Epithelial cell of prostate (primary cell): ENCODE measurements around the gene RBM14.
"Not testable (repeated sequence)": the region's sequence is repeated elsewhere in the genome, so short reads cannot be mapped to it uniquely, and the experiment has no call there.

Source experiments
- DNase-seq: peaks from one replicate; pipeline ENCODE4 v3.0.0-alpha.2; 2011; ENCODE audit warnings: low read depth, low spot score
- H3K27ac ChIP-seq: fragments of 450-650 bp; 2 replicates; pipeline ENCODE4 v1.5.1; 2017; ENCODE audit warnings: mild to moderate bottlenecking

Gene RBM14

DNA sequence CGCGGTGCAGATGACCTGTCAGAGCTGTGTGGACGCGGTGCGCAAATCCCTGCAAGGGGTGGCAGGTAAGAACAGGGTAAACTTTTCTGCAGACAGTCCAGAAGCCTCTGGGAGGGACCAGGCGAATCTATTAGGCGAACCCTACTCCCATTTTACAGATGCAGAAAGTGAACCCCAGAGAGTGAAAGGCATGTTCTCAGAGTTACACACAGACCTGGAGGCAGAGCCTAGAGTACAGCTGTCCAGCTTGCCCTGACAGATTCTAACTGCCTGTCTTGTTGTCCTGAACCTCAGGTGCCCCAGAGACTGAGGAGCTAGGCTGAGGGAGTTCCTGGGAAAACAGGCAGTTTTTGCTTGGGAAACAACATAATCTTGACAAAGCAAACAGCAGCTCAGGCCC is 22.8 kb upstream of the RBM14 start:
- H3K27ac ChIP-seq, result no peak overlapping the region
- DNase-seq, result no peak

DNA sequence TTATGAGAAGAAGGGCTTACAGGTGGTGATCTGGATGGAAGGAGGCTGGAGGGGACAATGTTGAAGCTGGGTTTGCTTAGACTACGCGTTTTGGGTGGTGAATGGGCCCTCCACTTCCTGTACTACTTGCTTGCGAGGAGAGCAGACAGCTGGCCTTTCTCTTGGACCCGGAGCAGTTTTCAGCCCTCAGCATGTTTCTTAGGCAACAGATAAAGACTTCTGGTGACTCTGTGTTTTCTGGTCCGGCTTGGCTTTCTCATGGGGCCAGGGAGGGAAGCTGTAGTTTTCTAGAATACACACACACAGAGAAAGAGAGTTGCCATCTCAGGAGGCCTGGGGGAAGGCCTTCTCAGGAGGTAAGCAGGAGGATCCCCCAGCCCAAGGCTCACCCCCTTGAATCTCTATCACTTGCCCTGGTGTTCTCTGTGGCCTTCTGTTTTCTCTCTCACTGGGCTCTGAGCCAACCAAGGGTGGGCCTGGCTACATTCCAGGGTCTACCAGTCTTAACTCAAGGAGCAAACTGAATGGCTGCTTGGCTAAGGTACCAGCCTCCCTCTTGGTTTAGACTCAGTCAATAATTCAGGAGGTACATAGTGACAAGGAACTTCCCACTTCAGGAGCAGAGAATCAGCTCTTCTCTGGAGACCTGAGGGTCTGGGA is 21.1 kb upstream of the RBM14 start:
- H3K27ac ChIP-seq, result no peak overlapping the region

DNA sequence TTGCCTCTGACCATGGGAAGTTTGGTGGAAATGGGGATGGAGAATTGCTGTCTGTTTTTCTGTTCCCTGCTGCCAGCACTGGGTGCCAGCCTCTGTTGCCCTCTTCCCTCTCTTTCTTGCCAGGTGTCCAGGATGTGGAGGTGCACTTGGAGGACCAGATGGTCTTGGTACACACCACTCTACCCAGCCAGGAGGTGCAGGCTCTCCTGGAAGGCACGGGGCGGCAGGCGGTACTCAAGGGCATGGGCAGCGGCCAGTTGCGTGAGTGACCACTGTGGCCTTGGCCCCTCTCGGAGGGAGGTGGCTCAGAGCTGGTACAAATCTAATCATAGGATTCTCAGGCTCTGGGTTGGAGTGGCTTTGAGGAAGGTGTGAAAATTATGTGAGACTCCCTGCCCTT is 17.4 kb upstream of the RBM14 start:
- H3K27ac ChIP-seq, result no peak overlapping the region
- DNase-seq, result no peak

More for the DNA sequence above, 21.1 kb upstream of the RBM14 start:
- no peak for DNase-seq

DNA sequence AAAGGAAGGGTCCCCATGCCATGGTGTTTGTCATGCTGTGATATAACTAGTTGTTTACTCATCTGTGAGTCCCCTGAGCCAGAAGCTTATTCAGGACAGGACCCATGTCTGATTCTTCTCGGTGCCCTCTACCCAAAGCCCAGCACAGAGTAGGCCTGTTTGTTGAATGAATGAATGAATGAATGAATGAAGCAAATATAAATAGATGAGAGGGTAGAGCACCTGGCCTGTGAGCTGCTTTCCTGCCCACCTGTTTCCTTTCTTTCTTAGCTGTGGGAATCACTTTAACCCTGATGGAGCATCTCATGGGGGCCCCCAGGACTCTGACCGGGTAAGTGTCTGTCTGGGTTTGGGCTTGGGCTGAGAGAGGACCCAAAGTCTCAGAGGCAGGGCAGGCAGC is 16.2 kb upstream of the RBM14 start:
- no peak overlapping the region for H3K27ac ChIP-seq

DNA sequence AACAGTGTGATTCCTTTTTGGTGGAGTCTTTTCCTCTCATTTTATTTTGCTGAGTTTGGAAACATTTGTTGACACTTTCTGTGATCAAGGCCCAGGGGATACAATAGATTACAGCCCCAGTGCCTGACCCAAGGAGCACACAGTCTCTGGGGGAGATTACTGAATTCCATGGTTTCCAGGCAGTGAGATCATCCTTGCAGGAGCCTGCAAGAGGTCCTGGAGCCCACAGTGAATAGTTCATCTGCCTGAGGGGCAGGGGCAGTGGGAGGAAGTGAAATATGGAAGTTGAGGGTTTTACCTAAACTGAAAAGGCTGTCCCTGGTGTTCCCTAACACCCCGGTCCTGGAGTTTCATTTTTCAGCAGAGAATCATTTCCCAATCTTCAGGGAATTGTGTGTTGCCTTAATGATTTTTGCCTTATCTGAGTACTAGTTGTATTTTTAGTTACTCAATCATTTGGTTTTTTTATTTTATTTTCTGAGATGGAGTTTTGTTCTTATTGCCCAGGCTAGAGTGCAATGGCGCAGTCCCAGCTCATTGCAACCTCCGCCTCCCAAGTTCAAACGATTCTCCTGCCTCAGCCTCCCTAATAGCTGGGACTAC is 15.7 kb upstream of the RBM14 start:
- H3K27ac ChIP-seq, result no peak overlapping the region
- DNase-seq, result no peak

More for the DNA sequence above, 16.2 kb upstream of the RBM14 start:
- DNase-seq, result no peak

DNA sequence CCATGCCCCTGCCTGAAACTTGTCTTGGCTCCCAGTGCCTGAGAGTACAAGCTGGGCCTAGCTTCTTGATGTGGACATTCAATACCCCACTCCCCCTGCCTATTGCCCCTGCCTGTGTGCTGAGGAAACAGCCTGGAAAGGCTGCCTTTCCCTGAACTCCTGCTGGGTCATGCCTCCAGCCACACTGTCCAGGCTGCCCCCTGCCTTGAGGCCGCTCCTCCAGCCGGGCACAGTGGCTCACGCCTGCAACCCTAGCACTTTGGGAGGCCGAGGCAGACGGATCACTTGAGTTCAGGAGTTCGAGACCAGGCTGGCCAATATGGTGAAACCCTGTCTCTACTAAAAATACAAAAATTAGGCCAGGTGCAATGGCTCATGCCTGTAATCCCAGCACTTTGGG is 13.4 kb upstream of the RBM14 start:
- no peak for DNase-seq
- no peak overlapping the region for H3K27ac ChIP-seq

DNA sequence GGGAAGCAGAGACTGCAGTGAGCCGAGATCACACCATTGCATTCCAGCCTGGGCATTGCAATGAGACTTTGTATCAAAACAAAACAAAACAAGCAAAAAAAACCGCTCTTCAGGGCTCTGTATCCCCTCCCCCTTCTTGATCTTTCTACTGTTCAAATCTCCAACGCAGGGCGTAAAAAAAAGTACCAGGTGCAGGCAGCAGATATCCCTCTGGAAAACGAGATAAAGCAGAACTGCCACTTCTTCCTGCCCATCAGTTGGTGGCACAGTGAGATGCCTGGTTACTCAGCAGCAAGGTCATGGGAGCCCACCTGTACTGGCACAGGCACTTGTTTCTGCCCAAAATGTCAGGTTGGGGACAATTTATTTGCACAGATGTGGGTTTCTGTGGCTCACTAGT is 12.3 kb upstream of the RBM14 start:
- no peak for DNase-seq
- no peak overlapping the region for H3K27ac ChIP-seq

DNA sequence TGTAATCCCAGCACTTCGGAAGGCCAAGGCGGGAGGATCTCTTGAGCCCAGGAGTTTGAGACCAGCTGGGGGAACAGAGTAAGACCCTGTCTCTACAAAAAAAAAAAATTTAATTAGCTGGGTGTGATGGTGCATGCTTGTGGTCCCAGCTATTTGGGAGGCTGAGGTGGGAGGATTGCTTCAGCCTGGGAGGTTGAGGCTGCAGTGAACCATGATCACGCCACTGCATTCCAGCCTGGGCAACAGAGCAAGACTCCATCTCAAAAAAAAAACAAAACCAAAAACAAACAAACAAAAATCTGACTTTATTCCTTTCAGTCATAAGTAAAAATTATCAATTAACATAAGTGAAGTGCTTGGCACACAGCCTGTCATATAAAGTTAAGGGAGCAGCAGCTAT is 9.8 kb upstream of the RBM14 start:
- peak overlapping the region; percentile 84 for H3K27ac ChIP-seq
- DNase-seq, result not testable (repeated sequence)

DNA sequence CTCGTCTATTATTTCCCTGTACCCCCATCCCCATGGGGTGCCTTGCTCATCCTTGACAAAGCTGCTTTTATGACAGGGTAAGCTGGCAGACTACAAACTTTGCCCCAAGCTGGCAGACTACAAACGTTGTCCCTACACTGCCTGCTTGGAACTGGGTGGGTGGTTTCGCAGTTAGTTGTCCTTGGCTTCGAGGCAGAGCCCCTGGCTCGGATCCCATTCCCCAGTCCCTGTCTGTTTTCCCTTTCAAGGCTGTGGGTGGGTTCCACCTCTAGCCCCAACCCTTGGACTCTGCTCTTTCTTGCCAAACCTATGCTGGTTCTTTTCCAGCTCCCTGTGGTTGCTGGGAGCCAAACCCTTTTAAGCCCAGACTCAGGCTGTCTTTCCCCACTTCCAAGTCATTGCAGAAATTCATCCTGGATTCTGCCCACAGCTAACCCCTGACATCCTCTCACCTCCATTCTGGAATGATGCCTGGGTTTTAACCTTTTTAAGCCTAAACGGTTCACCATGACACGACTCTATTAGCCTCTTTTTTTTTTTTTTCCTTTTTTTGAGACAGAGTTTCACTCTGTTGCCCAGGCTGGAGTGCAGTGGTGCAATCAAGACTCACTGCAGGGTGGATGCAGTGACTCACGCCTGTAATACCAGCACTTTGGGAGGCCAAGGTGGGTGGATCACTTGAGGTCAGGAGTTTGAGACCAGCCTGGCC is 9.2 kb upstream of the RBM14 start:
- DNase-seq, result no peak
- H3K27ac ChIP-seq, result peak overlapping the region; percentile 84

DNA sequence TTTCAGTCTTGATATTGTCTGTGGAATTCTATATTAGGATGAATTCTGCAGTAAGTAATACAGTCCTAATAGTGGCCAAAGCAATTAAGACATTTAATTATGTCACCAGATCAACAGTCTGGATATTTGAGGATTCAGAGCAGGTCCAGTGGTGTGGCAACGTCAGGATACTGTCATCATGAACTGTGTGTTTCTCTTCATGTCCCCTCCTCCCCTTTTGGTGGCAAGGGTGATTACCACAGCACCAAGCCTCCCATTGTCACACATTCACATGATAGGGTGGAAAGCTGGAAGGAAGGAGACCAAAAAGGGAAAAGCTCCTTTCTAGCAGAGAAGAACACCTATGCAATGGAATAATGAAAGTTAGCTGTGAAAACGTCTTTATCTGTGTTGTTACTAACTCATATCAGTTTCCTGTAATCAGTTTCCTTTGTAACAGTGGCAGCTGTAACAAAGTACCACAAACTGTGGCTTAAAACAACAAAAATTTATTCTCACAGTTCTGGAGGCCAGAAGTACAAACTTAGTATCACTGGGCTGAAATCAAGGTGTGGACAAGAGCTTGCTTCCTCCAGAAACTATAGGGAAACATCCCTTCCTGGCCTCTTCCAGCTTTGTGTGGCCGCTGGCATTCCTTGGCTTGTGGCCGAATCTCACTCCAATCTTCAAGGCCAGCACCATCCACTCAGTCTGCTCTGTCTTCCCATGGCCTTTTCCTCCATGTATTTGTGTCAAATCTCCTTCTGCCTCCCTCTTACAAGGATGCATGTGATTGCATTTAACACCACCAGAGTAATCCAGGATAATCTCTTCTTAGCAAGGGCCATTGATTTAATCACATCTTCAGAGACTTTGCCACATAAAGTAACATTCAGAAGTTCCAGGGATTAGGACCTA is 6.5 kb upstream of the RBM14 start:
- no peak for DNase-seq
- no peak overlapping the region for H3K27ac ChIP-seq

DNA sequence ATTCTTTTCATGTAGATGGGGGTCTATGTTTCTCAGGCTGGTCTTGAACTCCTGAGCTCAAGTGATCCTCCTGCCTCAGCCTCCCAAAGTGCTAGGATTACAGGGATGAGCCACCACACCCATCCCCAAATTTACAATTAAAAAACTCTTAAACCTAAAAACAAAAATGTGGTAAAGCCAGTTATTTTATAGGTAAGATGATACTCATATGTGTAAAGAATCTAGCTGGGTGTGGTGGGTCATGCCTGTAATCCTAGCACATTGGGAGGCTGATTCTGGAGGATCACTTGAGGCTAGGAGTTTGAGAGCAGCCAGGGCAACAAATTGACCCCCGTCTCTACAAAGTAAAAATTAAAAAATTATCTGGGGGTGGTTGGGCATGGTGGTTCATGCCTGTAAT is 4.0 kb upstream of the RBM14 start:
- no peak overlapping the region for H3K27ac ChIP-seq
- no peak for DNase-seq

DNA sequence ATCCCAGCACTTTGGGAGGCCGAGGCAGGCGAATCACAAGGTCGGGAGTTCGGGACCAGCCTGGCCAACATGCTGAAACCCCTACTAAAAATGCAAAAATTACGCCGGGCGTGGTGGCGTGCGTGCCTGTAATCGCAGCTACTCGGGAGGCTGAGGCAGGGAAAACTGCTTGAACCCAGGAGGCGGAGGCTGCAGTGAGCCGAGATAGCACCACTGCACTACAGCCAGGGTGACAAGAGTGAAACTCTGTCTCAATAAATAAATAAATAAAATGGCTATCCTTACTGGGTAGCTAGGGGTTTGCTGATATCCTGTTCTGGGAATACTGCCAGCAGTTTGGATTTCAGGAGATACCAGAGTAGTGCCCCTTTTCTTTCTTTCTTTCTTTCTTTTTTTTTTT is 2.4 kb upstream of the RBM14 start:
- no peak for DNase-seq

DNA sequence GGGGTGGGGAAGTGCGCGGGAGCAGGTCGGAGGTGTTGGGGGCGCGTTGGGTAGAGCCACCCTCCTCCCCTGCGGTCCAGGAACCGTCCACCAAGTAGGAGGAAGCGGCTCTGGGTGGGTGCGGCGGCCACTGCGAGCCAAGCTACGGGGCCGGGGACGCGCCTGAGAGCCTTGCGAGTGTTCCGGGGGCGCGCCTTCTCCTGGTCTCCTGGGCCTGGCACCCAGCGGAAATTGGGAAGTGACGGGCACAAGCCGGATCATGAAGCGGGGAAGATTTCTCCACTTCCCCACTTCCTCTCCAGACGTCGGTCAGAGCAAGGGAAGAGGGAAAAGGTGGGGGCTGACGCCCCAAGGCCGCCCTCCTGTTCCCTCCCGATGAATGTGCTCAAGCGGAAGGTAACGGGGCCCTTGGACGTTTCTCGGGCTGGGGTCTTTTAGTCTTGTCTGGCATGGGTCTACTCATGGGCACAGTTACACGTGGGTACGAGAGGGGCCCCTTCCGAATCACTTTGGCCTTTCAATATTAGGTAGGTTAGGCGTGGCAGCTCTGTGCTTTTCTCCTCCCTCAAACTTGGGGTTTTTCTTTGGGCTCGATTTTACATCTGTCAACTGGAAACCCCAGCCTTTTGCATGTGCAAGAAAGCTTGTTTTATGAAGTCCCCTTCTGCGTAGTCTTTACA is 865 bp downstream of the RBM14 start:
- peak overlapping the region; percentile 80 for H3K27ac ChIP-seq
- DNase-seq, result no peak

More for the DNA sequence above, 2.4 kb upstream of the RBM14 start:
- no peak overlapping the region for H3K27ac ChIP-seq

DNA sequence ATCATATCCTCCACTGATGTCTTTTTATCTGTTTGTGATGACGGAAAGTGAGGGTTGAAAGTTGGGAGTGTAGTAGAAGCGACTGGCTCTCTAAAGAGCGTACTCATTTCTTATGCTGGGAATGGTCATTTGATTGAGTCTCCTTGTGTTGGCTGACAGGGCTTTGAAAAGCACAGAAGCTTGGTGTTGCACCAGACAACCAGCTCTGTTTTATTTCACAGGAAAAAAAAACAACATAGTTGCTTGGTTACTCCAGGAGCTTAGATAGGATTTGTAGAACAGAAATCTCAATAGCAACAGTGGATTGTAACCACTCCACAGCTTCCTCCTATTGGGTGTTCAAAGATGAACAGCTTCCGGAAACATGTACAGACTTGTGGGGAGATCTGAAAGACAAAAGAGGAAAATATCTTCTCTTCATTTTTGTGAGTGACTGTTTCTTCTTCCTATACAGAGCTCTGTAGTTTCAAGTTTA is 2.7 kb downstream of the RBM14 start:
- H3K27ac ChIP-seq, result peak overlapping the region; percentile 80
- peak; percentile 70 for DNase-seq

DNA sequence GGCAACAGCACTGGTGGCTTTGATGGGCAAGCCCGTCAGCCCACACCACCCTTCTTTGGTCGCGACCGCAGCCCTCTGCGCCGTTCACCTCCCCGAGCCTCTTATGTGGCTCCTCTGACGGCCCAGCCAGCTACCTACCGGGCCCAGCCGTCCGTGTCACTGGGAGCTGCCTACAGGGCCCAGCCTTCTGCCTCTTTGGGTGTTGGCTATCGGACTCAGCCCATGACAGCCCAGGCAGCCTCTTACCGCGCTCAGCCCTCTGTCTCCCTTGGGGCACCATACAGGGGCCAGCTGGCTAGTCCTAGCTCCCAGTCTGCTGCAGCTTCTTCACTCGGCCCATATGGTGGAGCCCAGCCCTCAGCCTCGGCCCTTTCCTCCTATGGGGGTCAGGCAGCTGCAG is 8.0 kb downstream of the RBM14 start:
- H3K27ac ChIP-seq, result no peak overlapping the region
- no peak for DNase-seq

DNA sequence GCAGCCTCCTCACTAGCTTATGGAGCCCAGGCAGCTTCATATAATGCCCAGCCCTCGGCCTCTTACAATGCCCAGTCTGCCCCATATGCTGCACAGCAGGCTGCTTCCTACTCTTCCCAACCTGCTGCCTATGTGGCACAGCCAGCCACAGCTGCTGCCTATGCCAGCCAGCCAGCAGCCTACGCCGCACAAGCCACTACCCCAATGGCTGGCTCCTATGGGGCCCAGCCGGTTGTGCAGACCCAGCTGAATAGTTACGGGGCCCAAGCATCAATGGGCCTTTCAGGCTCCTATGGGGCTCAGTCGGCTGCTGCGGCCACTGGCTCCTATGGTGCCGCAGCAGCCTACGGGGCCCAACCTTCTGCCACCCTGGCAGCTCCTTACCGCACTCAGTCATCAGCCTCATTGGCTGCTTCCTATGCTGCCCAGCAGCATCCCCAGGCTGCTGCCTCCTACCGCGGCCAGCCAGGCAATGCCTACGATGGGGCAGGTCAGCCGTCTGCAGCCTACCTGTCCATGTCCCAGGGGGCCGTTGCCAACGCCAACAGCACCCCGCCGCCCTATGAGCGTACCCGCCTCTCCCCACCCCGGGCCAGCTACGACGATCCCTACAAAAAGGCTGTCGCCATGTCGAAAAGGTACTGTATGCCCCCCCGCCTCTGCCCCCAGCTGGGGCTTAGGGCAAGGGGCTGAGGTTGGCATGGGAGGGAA is 8.8 kb downstream of the RBM14 start:
- H3K27ac ChIP-seq, result no peak overlapping the region
- no peak for DNase-seq

DNA sequence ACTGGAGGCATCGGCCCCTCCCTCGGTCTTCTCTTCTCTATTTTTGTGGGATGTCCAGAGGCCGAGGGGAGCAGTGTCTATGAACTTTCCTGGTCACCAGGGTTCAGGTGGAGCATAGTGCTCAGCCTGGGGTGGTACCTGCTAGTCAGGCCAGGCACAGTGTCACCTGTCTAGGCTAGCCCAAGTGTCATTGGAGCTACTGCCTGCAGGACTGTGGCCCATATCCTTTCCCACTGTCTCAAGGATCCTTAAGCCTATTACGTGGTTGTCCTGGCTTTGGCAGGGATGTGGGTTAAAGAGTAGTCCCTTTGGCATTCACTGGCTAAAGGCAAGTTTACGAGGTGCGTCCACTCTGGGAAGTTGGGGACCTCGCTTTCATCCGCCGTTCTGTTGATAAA is 9.3 kb downstream of the RBM14 start:
- no peak overlapping the region for H3K27ac ChIP-seq
- DNase-seq, result no peak

DNA sequence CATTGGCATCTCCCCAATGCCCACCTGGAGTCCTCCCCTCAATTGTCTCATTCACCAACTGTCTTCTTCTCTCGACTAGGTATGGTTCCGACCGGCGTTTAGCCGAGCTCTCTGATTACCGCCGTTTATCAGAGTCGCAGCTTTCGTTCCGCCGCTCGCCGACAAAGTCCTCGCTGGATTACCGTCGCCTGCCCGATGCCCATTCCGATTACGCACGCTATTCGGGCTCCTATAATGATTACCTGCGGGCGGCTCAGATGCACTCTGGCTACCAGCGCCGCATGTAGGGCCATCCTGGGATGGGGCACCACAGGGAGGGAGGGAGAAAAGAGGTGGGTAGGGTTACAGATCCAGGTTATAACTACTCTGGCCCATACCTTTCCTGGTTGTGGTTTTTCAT is 10.0 kb downstream of the RBM14 start:
- no peak for DNase-seq
- H3K27ac ChIP-seq, result no peak overlapping the region

DNA sequence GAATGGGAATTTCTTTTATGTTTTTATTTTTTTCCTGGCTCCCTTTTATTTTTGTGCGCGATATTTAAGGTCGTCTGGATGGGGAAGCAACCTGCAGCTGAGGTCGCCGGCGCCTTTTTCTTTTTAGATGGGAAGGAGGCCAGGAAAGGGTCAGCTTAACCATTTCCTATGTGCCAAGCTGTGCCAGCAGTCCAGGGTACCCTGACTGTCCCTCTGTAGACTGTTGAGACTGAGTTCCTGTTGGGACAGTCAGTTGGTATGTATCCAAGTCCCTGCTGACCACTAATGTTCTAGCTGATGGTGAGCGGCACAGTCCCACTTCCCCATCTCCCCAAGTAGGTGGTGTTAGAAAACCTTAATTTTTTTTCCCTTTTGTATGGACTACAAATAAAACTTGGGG is 10.5 kb downstream of the RBM14 start:
- H3K27ac ChIP-seq, result no peak overlapping the region

More for the DNA sequence above, 10.5 kb downstream of the RBM14 start:
- no peak for DNase-seq
